ENCODE data around the gene ALDH3A1.

The ALDH3A1 gene

DNA sequence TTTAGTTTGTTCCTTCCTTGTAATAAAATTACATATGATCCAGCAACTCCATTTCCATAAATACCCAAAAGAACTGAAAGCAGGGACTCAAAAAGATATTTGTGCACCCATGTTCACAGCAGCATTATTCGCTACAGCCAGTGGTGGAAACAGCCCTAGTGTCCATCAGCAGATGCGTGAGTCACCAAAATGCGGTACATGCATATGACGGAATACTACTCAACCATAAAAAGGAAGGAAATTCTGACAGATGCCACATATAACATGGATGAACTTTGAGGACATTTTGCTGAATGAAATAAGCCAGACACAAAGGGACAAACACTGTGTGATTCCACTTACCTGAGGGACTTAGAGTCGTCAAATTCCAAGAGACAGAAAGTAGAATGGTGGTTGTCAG lies 22.6 kb downstream of the ALDH3A1 start:
- peak overlapping the region in 19 of 21 experiments; percentile 10 to 96 (median 89) for H3K27ac ChIP-seq
- H3K4me3 ChIP-seq, result no peak overlapping the region

DNA sequence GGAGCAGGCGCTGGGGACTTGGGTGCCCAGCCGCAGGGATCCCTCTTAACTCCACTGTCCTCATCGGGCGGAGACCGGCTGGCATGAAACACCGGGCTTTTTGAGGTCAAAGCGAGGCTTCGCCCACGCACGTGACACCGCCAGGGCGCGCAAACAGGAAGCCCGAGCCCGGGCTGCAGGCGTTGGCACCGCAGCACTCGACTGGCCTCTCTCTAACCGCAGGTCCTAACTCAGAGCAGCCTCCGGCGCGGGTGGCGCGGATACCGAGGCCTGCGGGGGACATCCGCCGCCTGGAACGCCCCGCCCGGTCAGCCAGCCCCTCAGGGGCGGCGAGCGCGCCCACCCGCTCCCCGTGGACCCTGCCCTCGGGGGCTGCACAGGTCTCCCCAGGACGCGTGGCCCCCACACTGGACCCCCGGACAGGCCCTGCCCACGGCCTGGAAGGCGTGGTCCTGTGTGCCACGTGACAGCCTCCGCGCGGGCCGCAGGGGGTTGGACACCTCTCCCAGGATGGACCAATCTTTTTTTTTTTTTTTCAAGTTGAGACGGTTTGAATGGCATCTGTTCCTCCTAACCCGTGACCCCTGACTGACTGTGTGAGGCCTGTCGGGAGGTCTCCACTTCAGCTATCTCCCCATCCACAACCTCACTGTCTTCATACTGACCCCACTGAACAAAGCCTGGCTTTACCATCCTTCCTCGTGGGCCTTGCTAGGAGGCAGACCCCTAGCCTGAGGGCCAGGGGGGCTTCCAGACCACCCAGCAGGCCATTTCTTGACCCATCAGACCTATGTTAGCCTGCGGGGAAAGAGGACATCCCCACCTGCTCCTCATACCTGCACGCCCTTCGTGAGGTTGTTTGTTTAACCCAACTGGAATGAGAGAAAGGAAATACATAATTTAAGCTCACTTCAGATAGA lies 23.3 kb downstream of the ALDH3A1 start:
- H3K27ac ChIP-seq, result peak overlapping the region; percentile 68 to 96 (median 87)
- peak overlapping the region in 4 of 7 experiments; percentile 17 to 37 (median 20) for H3K4me3 ChIP-seq

DNA sequence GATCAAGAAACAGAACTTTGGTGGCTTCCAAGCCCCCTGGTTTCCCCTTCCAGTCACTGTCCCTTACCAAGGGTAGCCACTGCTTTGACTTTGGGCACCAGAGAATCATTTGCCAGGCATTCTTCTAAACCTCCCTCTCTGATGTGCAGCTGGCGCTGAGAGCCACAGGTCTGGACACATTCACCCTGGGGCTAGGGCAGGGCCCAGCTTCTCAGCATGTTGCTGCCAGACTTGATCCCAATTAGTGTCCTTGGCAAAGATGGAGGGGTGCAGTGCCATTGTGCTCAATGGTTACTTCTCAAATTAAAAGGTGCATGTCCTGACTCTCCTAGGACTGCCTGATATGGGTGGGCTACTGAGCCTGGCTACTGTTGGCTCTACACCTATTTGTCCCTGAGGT lies 24.1 kb downstream of the ALDH3A1 start:
- Histone ChIP-seq H3K4me3 (peak overlapping the region in 2 of 7 experiments; percentile 17 to 23), H3K27ac (peak overlapping the region in 20 of 21 experiments; percentile 74 to 96 (median 87))

- peak overlapping the region in 10 of 21 experiments; percentile 9 to 76 (median 53) for H3K27ac ChIP-seq
- H3K4me3 ChIP-seq, result no peak overlapping the region
Observed at GRCh38 chr17:19720631-19721426, 27.3 kb downstream of the ALDH3A1 start.

DNA sequence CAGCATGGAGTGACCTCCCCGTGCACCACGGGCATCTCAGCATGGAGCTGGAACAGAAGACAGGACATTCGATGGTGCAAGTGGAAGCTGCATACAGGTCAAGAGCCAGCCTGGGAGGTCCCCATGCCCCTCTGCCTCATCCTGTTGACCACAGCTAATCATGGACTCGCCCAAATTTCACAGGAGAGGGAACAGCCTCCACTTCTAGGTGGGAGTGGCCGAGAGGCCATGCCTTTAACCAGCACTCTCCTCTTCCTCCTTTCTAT lies 28.0 kb downstream of the ALDH3A1 start:
- no peak overlapping the region for H3K4me3 ChIP-seq
- peak overlapping the region in 7 of 21 experiments; percentile 32 to 76 (median 49) for H3K27ac ChIP-seq

DNA sequence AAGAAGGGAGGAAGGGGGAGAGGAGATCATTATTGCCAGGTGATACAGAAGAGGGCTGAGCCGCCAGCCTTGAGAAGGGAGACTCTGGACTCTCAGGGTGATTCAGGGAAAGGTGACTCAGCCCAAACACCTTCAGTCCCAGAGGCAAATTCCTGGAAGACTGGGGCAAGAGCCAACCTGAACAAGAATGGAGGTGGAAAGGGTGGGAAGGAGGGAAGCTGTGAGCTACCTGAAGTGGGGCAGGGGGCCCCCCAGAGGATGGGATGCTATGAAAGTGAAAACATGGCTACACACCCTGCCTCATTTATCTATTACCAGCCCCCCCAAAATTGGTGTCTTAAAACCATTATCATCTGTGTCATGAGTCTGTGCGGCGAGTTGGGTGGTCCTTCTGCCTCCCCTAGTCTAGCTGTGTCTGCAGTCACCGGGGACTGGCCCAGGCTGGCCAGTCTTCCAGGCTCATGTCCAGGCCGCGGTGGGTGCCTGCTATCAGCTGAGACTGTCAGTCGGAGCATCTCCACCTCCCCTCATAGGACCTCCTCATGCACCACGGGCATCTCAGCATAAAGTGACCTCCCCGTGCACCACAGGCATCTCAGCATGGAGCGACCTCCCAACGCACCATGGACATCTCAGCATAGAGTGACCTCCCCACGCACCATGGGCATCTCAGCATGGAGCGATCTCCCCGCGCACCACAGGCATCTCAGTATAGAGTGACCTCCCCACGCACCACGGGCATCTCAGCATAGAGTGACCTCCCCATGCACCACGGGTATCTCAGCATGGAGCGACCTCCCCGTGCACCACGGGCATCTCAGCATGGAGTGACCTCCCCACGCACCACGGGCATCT lies 28.5 kb downstream of the ALDH3A1 start:
- Histone ChIP-seq H3K27ac (peak overlapping the region in 11 of 21 experiments; percentile 37 to 86 (median 65)), H3K4me3 (peak overlapping the region in 1 of 7 experiments; percentile 1)

DNA sequence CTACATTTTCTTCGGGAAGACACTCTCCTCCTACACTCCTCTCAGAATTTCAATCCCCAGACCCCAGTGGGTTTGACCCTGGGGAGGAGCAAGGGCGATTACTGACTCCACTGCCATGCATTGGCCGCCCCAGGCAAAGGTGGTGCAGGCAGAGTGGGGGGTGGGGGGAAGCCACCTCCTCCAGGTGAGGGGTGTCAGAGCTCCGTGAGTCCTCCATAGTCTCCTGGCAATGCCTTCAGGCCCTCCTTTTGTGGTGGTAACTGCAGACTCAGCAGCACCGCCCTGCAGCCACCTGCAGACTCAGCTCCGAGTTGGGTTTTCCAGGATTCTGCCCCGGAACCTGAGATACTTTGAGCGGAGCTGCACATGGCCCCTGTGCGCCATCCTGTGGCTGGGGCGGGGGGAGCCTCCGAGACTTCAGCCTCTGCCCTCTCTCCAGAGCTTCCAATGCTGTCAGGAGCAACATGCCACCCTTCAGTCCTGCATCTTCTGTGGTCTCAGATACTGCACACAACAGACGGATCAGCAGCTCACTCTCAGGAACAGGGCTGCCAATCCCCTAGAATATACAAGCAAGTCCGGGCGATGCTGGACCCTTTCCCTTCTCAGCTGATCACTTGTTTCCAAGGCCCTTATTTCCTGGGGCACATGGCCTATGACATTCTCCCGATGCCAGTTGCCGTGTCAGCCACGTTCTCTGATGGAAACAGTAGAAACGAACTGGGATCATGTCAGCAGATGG lies 29.3 kb downstream of the ALDH3A1 start:
- Histone ChIP-seq H3K4me3 (peak overlapping the region in 2 of 7 experiments; percentile 1 to 32), H3K27ac (peak overlapping the region in 13 of 21 experiments; percentile 14 to 86 (median 65))

- Histone ChIP-seq H3K27ac (peak overlapping the region in 15 of 21 experiments; percentile 7 to 86 (median 67)), H3K4me3 (peak overlapping the region in 3 of 7 experiments; percentile 3 to 32 (median 9))
Observed at GRCh38 chr17:19718041-19718612, 30.0 kb downstream of the ALDH3A1 start.

DNA sequence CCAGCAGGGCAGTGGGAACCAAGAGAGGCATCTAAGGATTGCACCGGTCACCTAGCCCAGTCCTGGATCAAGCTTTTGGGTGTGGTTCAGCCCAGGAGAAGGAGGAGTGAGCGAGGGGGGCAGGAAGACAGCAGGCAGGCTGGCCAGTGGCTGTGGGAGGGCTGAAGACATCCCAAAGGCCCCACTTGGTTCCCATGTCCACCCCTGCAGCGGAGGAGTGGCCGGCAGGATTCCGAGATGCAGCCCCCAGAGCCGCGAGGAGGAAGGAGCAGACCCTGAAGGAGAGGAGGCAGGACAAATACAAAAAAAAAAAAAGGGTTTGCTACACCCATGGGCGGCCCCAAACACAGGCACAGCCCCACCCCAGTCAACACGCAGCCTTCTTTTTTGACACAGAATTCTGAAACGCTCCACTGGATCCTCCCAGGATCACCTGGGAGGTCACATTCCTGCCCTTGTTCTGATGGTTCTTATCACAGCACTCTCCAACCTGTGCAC lies 30.6 kb downstream of the ALDH3A1 start:
- H3K4me3 ChIP-seq, result peak overlapping the region in 4 of 7 experiments; percentile 3 to 32 (median 12)
- peak overlapping the region in 18 of 21 experiments; percentile 6 to 86 (median 64) for H3K27ac ChIP-seq

DNA sequence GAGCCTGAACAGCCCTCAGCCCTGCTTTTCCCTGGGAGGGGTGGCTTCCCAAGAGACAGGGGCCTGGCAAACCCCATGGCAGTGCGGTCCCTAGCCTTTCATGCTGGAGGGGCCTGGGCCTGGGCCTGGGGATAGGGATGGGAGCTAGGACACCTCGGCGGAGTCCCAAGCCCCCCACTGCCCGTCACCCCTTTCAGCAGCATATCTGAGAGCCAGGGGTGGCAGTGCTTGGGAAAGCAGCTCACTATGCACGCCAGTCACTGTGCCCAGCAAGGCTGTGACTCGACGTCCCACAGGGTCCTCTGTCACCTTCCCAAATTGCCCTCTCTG lies 31.1 kb downstream of the ALDH3A1 start:
- H3K4me3 ChIP-seq, result peak overlapping the region in 4 of 7 experiments; percentile 3 to 32 (median 12)
- peak overlapping the region in 17 of 21 experiments; percentile 6 to 86 (median 65) for H3K27ac ChIP-seq

DNA sequence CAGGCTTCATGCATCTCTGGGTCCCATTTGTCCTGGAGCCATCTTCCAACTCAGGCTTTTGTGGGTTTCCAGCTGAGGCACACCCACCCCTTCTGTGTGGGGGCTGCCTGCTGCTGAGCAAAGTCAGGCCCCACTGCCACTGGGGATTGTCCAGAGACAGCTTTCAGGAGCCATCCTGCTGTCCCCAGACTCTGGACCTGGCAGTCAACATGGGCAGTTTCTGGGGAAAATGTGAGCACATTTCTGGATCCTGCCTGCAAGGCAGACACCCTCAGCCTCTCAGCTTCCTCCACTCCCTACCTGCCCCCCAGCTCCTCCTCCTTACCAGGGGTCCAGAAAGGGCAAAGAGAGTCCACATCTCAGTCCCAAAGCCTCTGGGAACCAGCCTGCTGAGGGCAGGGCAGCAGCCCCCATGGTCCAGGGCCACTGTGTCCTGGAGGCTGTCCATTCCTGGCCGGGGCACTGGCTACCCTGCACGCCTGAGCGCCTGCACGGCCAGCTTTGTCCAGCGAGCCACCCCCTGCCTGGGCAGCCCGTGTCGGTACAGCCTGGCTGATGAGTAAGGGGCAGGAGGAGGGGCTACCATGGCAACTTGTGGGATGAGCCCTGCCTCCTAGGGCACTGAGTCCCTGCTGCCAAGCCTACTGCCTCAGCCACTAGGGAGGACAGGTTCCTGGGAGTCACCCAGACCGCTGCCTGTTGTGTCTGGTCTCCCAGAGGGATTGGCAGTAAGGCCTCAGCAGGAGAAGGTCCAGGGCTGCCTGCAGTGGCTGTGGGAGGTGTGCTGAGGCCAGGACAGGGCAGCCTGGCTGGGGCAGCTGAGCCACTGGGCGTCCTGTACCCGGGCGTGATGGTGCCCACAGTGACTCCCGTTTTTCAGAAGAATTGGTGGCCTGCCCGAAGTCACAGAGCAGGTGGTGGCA lies 31.7 kb downstream of the ALDH3A1 start, which contains the start of gene SLC47A2:
TSS of gene SLC47A2 (minus strand) at position 477 of the 923 bp plus-strand sequence. CDS start at position 448, 29 bp downstream.
- peak within 1 kb of the TSS in 5 of 7 experiments; percentile 5 to 32 (median 15) for H3K4me3 ChIP-seq
- peak within 1 kb of the TSS in 18 of 21 experiments; percentile 6 to 86 (median 64) for H3K27ac ChIP-seq

- peak overlapping the region in 3 of 21 experiments; percentile 3 to 47 (median 21) for H3K27ac ChIP-seq
Observed at GRCh38 chr17:19714542-19715411, 33.3 kb downstream of the ALDH3A1 start.

GRCh38 chr17:19713901-19714361 lies 34.2 kb downstream of the ALDH3A1 start:
- Histone ChIP-seq H3K27ac (peak overlapping the region in 1 of 21 experiments; percentile 47), H3K4me3 (no peak overlapping the region)

More at GRCh38 chr17:19714542-19715411, 33.3 kb downstream of the ALDH3A1 start:
- H3K4me3 ChIP-seq, result peak overlapping the region in 1 of 7 experiments; percentile 17

GRCh38 chr17:19713462-19713861 lies 34.6 kb downstream of the ALDH3A1 start:
- Histone ChIP-seq H3K27ac (peak overlapping the region in 1 of 21 experiments; percentile 47), H3K4me3 (no peak overlapping the region)

DNA sequence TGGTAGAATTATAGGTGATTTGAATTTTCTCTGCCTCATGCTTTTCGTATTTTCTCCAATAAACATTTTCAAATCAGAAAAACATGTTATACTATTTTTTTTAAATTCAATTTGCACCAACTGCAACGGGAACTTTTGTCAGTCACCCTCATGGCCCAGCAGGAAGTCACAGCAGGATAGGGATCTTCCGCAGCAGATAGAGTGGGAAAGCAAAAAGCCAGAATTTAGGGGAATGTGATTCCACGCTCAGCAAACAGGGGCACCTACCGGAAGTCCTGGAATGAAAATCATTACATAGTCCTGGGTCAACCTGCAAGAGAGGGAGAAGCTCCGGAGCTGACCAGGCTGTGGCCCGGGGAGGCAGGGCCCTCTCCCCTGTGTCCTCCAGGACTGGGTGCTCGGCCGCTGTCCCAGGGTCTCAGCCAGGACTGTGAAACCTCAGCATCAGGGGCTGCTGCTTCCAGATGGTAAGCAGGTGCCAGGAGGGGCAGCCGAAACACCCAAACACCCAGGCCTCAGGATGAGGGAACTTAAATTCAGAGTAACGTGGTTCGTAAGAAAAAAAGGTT lies 35.6 kb downstream of the ALDH3A1 start:
- Histone ChIP-seq H3K27ac (no peak overlapping the region), H3K4me3 (no peak overlapping the region)
